Measurements from ENCODE around the gene LSR. TPM values are rescaled to one million over a fixed set of nuclear protein-coding genes. Genes with fewer than 3 reads are reported as not detected.

The LSR gene
- total RNA-seq, 1 donor from 2014 or later = 5.4 TPM

GRCh38 chr19:35307931-35308330, 59.1 kb downstream of the LSR start:
- Mint-ChIP-seq H3K9me3 (ENCODE audit: unreplicated experiment) (peaks cover 2% of the 10 kb centered on the region), H3K4me3 (ENCODE audit: unreplicated experiment) (no peak overlapping the region), H3K4me1 (ENCODE audit: low read depth, unreplicated experiment) (no peaks in the 10 kb centered on the region), H3K27me3 (ENCODE audit: unreplicated experiment) (peaks cover 2% of the 10 kb centered on the region), H3K36me3 (ENCODE audit: unreplicated experiment) (no peaks in the 10 kb centered on the region), H3K27ac (ENCODE audit: unreplicated experiment) (no peak overlapping the region)
- TF ChIP-seq, protein P1, sequence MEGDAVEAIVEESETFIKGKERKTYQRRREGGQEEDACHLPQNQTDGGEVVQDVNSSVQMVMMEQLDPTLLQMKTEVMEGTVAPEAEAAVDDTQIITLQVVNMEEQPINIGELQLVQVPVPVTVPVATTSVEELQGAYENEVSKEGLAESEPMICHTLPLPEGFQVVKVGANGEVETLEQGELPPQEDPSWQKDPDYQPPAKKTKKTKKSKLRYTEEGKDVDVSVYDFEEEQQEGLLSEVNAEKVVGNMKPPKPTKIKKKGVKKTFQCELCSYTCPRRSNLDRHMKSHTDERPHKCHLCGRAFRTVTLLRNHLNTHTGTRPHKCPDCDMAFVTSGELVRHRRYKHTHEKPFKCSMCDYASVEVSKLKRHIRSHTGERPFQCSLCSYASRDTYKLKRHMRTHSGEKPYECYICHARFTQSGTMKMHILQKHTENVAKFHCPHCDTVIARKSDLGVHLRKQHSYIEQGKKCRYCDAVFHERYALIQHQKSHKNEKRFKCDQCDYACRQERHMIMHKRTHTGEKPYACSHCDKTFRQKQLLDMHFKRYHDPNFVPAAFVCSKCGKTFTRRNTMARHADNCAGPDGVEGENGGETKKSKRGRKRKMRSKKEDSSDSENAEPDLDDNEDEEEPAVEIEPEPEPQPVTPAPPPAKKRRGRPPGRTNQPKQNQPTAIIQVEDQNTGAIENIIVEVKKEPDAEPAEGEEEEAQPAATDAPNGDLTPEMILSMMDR (IDR thresholded peaks at IDR 0.05; ENCODE audit: partially characterized antibody, unreplicated experiment) = no peak
- no peak for DNase-seq

DNA sequence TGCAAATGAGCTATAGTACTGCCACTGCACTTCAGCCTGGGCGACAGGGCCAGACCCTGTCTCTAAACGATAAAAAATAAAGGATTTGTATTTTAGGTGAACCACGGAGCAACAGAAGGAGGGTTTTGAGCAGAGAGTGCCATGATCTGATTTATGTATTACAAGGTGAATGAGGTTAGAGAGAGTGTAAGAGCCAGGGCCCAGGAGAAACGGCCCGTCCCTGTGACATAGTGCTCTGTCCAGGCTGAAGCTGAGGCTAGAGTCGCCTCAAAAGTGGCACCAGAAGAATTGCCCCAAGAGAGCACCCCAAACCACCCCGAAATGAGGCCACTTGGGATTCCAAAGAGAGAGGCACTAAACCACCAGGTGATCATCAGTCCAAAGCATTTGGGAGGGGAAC, 60.1 kb downstream of the LSR start:
- H3K27ac Mint-ChIP-seq (ENCODE audit: unreplicated experiment) = no peak overlapping the region
- peaks cover 2% of the 10 kb centered on the region for H3K9me3 Mint-ChIP-seq (ENCODE audit: unreplicated experiment)
- no peaks in the 10 kb centered on the region for H3K4me1 Mint-ChIP-seq (ENCODE audit: low read depth, unreplicated experiment)
- DNase-seq = no peak
- TF ChIP-seq, protein P1 (IDR thresholded peaks at IDR 0.05; ENCODE audit: partially characterized antibody, unreplicated experiment) = no peak
- no peaks in the 10 kb centered on the region for H3K36me3 Mint-ChIP-seq (ENCODE audit: unreplicated experiment)
- peaks cover 2% of the 10 kb centered on the region for H3K27me3 Mint-ChIP-seq (ENCODE audit: unreplicated experiment)
- no peak overlapping the region for H3K4me3 Mint-ChIP-seq (ENCODE audit: unreplicated experiment)

DNA sequence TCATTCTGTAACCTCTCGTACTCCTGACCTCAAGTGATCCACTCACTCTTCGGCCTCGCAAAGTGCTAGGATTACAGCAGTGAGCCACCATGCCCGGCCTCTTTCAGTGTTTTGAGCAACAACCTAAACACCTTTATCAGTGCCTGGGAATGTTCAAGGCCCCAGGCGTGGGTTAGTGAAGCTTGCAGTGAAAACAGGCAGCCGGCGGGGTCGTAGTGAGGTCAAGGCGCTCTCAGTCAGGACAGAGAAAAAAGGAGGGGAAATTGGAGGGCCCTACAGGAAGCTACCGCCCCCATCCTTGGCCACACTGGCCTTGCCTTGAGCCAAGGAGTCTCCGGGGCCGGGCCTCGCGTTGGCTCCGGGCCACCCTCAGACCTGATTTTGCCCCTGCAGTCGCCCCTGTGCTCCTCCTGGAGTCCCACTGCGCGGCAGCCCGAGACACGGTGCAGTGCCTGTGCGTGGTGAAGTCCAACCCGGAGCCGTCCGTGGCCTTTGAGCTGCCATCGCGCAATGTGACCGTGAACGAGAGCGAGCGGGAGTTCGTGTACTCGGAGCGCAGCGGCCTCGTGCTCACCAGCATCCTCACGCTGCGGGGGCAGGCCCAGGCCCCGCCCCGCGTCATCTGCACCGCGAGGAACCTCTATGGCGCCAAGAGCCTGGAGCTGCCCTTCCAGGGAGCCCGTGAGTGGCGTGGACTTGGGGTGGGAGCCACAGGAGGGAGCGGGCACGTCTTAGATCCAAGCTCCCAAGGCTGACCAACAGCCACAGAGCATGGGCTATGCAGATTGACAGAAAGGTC, 60.9 kb downstream of the LSR start:
- Mint-ChIP-seq H3K27ac (ENCODE audit: unreplicated experiment) (no peak overlapping the region), H3K27me3 (ENCODE audit: unreplicated experiment) (peaks cover 8% of the 10 kb centered on the region), H3K4me1 (ENCODE audit: low read depth, unreplicated experiment) (no peaks in the 10 kb centered on the region), H3K9me3 (ENCODE audit: unreplicated experiment) (peaks cover 2% of the 10 kb centered on the region), H3K4me3 (ENCODE audit: unreplicated experiment) (no peak overlapping the region), H3K36me3 (ENCODE audit: unreplicated experiment) (no peaks in the 10 kb centered on the region)
- DNase-seq = no peak
- TF ChIP-seq, protein P1 (IDR thresholded peaks at IDR 0.05; ENCODE audit: partially characterized antibody, unreplicated experiment) = no peak

GRCh38 chr19:35310331-35310730, 61.5 kb downstream of the LSR start:
- TF ChIP-seq, protein P1 (IDR thresholded peaks at IDR 0.05; ENCODE audit: partially characterized antibody, unreplicated experiment) = no peak
- Mint-ChIP-seq H3K36me3 (ENCODE audit: unreplicated experiment) (no peaks in the 10 kb centered on the region), H3K4me1 (ENCODE audit: low read depth, unreplicated experiment) (no peaks in the 10 kb centered on the region), H3K27ac (ENCODE audit: unreplicated experiment) (no peak overlapping the region), H3K4me3 (ENCODE audit: unreplicated experiment) (no peak overlapping the region), H3K9me3 (ENCODE audit: unreplicated experiment) (peaks cover 4% of the 10 kb centered on the region), H3K27me3 (ENCODE audit: unreplicated experiment) (peaks cover 8% of the 10 kb centered on the region)
- no peak for DNase-seq

GRCh38 chr19:35310811-35311465, 62.1 kb downstream of the LSR start:
- Mint-ChIP-seq H3K27ac (ENCODE audit: unreplicated experiment) (no peak overlapping the region), H3K9me3 (ENCODE audit: unreplicated experiment) (peaks cover 4% of the 10 kb centered on the region)

More at GRCh38 chr19:35310811-35311465, 62.1 kb downstream of the LSR start:
- no peak overlapping the region for H3K4me3 Mint-ChIP-seq (ENCODE audit: unreplicated experiment)
- TF ChIP-seq, protein P1 (IDR thresholded peaks at IDR 0.05; ENCODE audit: partially characterized antibody, unreplicated experiment) = no peak
- no peaks in the 10 kb centered on the region for H3K36me3 Mint-ChIP-seq (ENCODE audit: unreplicated experiment)
- H3K4me1 Mint-ChIP-seq (ENCODE audit: low read depth, unreplicated experiment) = no peaks in the 10 kb centered on the region
- no peak for DNase-seq
- peaks cover 8% of the 10 kb centered on the region for H3K27me3 Mint-ChIP-seq (ENCODE audit: unreplicated experiment)
